Keratinocyte (primary cell): Measurements from ENCODE around the gene DBI. TPM values are rescaled to one million over a fixed set of nuclear protein-coding genes. Genes with fewer than 3 reads are reported as not detected.

ENCODE experiments used
- DNase-seq: peaks from one replicate; pipeline ENCODE4 v3.0.0-alpha.2; 2011; ENCODE audit warnings: low read depth, missing footprints, low spot score
- FAIRE-seq: peaks from 2 replicates; lab custom pipeline; 2011; peaks lifted over from hg19 to GRCh38; lab: Jason Lieb, UNC
- H2AFZ ChIP-seq: 2 replicates; pipeline ENCODE4 v1.6.0; 2012; ENCODE audit warnings: low read length, control low read depth, inconsistent platforms; ENCODE audit not compliant: control insufficient read depth
- H3K27ac ChIP-seq: 2 replicates; pipeline ENCODE4 v1.5.1; 2011; ENCODE audit warnings: low read length; ENCODE audit not compliant: control insufficient read depth, insufficient read depth
- H3K27me3 ChIP-seq: 3 replicates; pipeline ENCODE4 v1.6.0; 2011; ENCODE audit warnings: low read length; ENCODE audit not compliant: control insufficient read depth, insufficient read depth; ENCODE audit errors: extremely low read depth
- H3K36me3 ChIP-seq, 2 experiments: 2 replicates in 1 of 2; 3 replicates in 1 of 2; pipeline ENCODE4 v1.5.1; 2011; ENCODE audit warnings: low read length in 2 of 2, mild to moderate bottlenecking in 1 of 2; ENCODE audit not compliant: control insufficient read depth in 2 of 2, insufficient read depth in 2 of 2; ENCODE audit errors: extremely low read depth in 1 of 2
- H3K4me1 ChIP-seq: 3 replicates; pipeline ENCODE4 v1.5.1; 2011; ENCODE audit warnings: low read length; ENCODE audit not compliant: control insufficient read depth, insufficient read depth; ENCODE audit errors: extremely low read depth
- H3K4me2 ChIP-seq: 3 replicates; pipeline ENCODE4 v1.6.0; 2011; ENCODE audit warnings: low read depth, low read length; ENCODE audit not compliant: control insufficient read depth, insufficient read depth; ENCODE audit errors: extremely low read depth
- H3K4me3 ChIP-seq, 3 experiments: fragments of 200-600 bp in 1 of 3; sonication (generic) in 1 of 3; 2 replicates in 2 of 3; 3 replicates in 1 of 3; pipeline ENCODE4 v1.5.1; 2011 to 2016; ENCODE audit warnings: low read length in 3 of 3, mild to moderate bottlenecking in 3 of 3, control low read depth in 2 of 3, inconsistent platforms in 1 of 3, low read depth in 1 of 3, mixed read lengths in 1 of 3, mixed run types in 1 of 3, moderate library complexity in 1 of 3; ENCODE audit not compliant: control insufficient read depth in 2 of 3, insufficient read depth in 2 of 3; ENCODE audit errors: extremely low read depth in 1 of 3
- H3K79me2 ChIP-seq: 2 replicates; pipeline ENCODE4 v1.6.0; 2012; ENCODE audit warnings: low read length; ENCODE audit not compliant: control insufficient read depth, insufficient read depth
- H3K9ac ChIP-seq: 3 replicates; pipeline ENCODE4 v1.6.0; 2011; ENCODE audit warnings: low read length; ENCODE audit not compliant: control insufficient read depth, insufficient read depth; ENCODE audit errors: extremely low read depth
- H3K9me1 ChIP-seq: 3 replicates; pipeline ENCODE4 v1.6.0; 2011; ENCODE audit warnings: low read length; ENCODE audit not compliant: control insufficient read depth, insufficient read depth; ENCODE audit errors: extremely low read depth
- H3K9me3 ChIP-seq: 2 replicates; pipeline ENCODE4 v1.5.1; 2012; ENCODE audit warnings: low read depth, low read length; ENCODE audit not compliant: control insufficient read depth
- H4K20me1 ChIP-seq: 3 replicates; pipeline ENCODE4 v1.6.0; 2011; ENCODE audit warnings: low read length; ENCODE audit not compliant: control insufficient read depth, insufficient read depth; ENCODE audit errors: extremely low read depth
- CTCF ChIP-seq, 3 experiments: IDR thresholded peaks in 1 of 3; conservative IDR thresholded peaks in 1 of 3; optimal IDR thresholded peaks in 1 of 3; 2 replicates in 2 of 3; 3 replicates in 1 of 3; pipeline versions ENCODE3 to v1.5.1; 2011; ENCODE audit warnings: low read length in 3 of 3, mild to moderate bottlenecking in 3 of 3, moderate library complexity in 2 of 3, control low read depth in 1 of 3, inconsistent platforms in 1 of 3; ENCODE audit not compliant: insufficient read depth in 2 of 3; ENCODE audit errors: extremely low read depth in 1 of 3
- EZH2 ChIP-seq: IDR thresholded peaks from one replicate; pipeline ENCODE4 v1.6.1; 2012; ENCODE audit warnings: inconsistent platforms, mild to moderate bottlenecking, low read length, moderate library complexity
- dilution Hi-C: fragments of 300-500 bp; cut with MboI; formaldehyde crosslinking; loops from one replicate; pipeline ENCODE4 v1.7.0; 2020; ENCODE audit warnings: low sequenced_read_pairs; ENCODE audit not compliant: extremely low pct_ligation_motif_present
- polyA plus RNA-seq, 5 experiments: library from polyadenylated mRNA; depleted of rRNA in 3 of 5; stranded (reverse) in 3 of 5; stranded (forward) in 1 of 5; unstranded in 1 of 5; fragments of >200 nt; gene quantifications; 1 replicate in 1 of 5; 2 replicates in 3 of 5; 3 replicates in 1 of 5; pipeline versions ENCODE4 v1.2.1 to v1.2.3, GENCODE V29; 2011 to 2012; ENCODE audit warnings: missing spikeins in 2 of 5, low read depth in 1 of 5, low replicate concordance in 1 of 5

The DBI gene
- polyA plus RNA-seq, 1 donor (not counting 4 experiments of a cell fraction or from before 2014, with no cell fraction given): 590 TPM

DNA sequence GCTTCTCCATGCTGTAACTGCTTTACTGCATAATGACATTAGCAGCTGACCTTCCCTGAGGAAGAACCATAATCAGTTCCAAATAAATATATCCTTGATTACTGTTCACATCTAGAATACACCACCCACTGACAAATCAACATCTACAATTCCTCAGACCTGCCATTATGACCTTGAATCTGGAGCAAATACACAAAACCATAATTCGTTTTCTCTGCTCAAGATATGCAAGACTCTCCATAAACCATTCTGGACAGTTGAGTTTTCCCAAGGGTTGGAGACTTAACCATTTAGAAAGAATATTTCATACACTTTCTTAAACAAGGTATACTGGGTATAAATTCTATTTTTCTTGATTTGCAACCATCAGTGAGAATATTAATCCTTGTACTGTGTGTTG is 11.9 kb upstream of the DBI start:
- no peaks in the 10 kb centered on the region for H4K20me1 ChIP-seq
- no peak overlapping the region for H2AFZ ChIP-seq
- FAIRE-seq (no peak), DNase-seq (no peak)
- peaks cover 4% of the 10 kb centered on the region for H3K4me1 ChIP-seq
- no peaks in the 10 kb centered on the region for H3K9me3 ChIP-seq
- H3K27me3 ChIP-seq: no peaks in the 10 kb centered on the region
- H3K27ac ChIP-seq: no peak overlapping the region
- H3K36me3 ChIP-seq: no peaks in the 10 kb centered on the region
- dilution Hi-C loops: no loop called here
- no peak overlapping the region for H3K4me3 ChIP-seq
- no peak overlapping the region for H3K4me2 ChIP-seq
- no peak overlapping the region for H3K9ac ChIP-seq
- no peaks in the 10 kb centered on the region for H3K9me1 ChIP-seq
- H3K79me2 ChIP-seq: no peaks in the 10 kb centered on the region
- TF ChIP-seq CTCF (optimal IDR thresholded peaks at IDR 0.05 in 1 of 3, IDR thresholded peaks at IDR 0.05 in 1 of 3, conservative IDR thresholded peaks at IDR 0.05 in 1 of 3; ENCODE audit: extremely low read depth in 1 of 3, insufficient read depth in 2 of 3, low read length in 3 of 3): no peak
- no peak for TF ChIP-seq EZH2

GRCh38 chr2:119359774-119360173 is 7.0 kb upstream of the DBI start:
- no peaks in the 10 kb centered on the region for H3K9me3 ChIP-seq
- TF ChIP-seq CTCF (optimal IDR thresholded peaks at IDR 0.05 in 1 of 3, IDR thresholded peaks at IDR 0.05 in 1 of 3, conservative IDR thresholded peaks at IDR 0.05 in 1 of 3; ENCODE audit: extremely low read depth in 1 of 3, insufficient read depth in 2 of 3, low read length in 3 of 3) (no peak), EZH2 (no peak)
- dilution Hi-C loops: no loop called here
- no peak overlapping the region for H3K4me2 ChIP-seq
- H3K27ac ChIP-seq: no peak overlapping the region
- no peak overlapping the region for H2AFZ ChIP-seq
- FAIRE-seq (no peak), DNase-seq (no peak)
- no peaks in the 10 kb centered on the region for H3K79me2 ChIP-seq
- H3K27me3 ChIP-seq: no peaks in the 10 kb centered on the region
- H3K9ac ChIP-seq: no peak overlapping the region
- no peaks in the 10 kb centered on the region for H3K4me1 ChIP-seq
- no peaks in the 10 kb centered on the region for H3K9me1 ChIP-seq
- no peak overlapping the region for H3K4me3 ChIP-seq
- H3K36me3 ChIP-seq: no peaks in the 10 kb centered on the region
- no peaks in the 10 kb centered on the region for H4K20me1 ChIP-seq
